ENCODE results near the gene ZNF648. TPM values are rescaled to one million over a fixed set of nuclear protein-coding genes. Genes with fewer than 3 reads are reported as not detected.
A peak's percentile ranks its signal among the peaks of the same experiment; 100 is the strongest.

Gene ZNF648
- total RNA-seq, 2 donors from 2014 or later = 0.21 TPM; not detected in 1

DNA sequence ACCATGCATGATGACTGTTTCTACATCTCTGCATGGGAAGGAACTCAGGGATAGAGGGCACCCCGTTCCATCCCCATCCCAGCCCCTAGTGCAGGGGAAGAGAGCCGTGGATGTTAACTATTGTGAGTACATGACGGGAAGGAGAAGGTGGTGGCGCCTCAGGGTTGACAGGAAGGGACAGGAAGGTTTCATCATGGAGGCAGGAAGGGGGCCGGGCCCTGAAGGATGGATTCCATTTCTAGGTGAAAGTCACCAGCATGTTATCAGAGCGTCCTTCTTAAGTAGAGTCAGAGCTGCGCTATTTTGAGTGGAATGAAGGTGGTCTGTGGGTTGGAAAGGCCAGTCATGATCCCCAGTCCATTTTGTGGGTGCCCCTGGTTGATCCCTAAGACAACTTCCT is 25.1 kb upstream of the ZNF648 start:
- no peak for ATAC-seq (replicated peaks)
- H3K4me3 Mint-ChIP-seq = no peak overlapping the region
- H3K36me3 Mint-ChIP-seq (ENCODE audit: low read depth) = no peaks in the 10 kb centered on the region
- no peaks in the 10 kb centered on the region for H3K9me3 Mint-ChIP-seq
- no peaks in the 10 kb centered on the region for H3K27me3 Mint-ChIP-seq
- H3K4me1 Mint-ChIP-seq = peaks cover 21% of the 10 kb centered on the region
- peak overlapping the region; percentile 67 for H3K27ac Mint-ChIP-seq

GRCh38 chr1:182086136-182086535 is 24.6 kb upstream of the ZNF648 start:
- no peaks in the 10 kb centered on the region for H3K27me3 Mint-ChIP-seq
- peak overlapping the region; percentile 67 for H3K27ac Mint-ChIP-seq
- no peaks in the 10 kb centered on the region for H3K9me3 Mint-ChIP-seq
- no peak for ATAC-seq (replicated peaks)
- no peaks in the 10 kb centered on the region for H3K36me3 Mint-ChIP-seq (ENCODE audit: low read depth)
- H3K4me3 Mint-ChIP-seq = no peak overlapping the region
- peaks cover 21% of the 10 kb centered on the region for H3K4me1 Mint-ChIP-seq

DNA sequence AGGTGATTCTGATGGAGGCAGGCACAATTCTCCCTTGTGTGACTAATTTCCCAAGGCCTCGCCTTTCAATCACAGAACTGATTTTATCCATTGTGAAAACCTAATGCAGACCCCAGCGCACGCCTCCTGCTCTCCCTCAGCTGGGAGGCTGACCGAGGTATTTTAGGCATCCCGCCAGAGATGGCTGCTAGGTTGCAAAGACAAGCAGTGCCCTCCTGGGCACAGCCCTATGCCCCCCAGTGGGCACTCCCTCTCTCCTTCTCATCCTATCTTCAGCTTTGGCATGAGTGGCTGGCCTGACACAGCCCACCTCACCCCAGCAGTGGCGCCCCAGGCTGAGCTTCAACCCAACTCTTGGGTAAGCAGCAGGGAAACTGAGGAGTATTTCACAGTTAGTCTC is 24.2 kb upstream of the ZNF648 start:
- Mint-ChIP-seq H3K9me3 (no peaks in the 10 kb centered on the region), H3K4me3 (no peak overlapping the region), H3K4me1 (peaks cover 21% of the 10 kb centered on the region), H3K27me3 (no peaks in the 10 kb centered on the region), H3K27ac (no peak overlapping the region), H3K36me3 (ENCODE audit: low read depth) (no peaks in the 10 kb centered on the region)
- no peak for ATAC-seq (replicated peaks)

- H3K4me3 Mint-ChIP-seq = no peak overlapping the region
- H3K9me3 Mint-ChIP-seq = no peaks in the 10 kb centered on the region
- H3K27me3 Mint-ChIP-seq = no peaks in the 10 kb centered on the region
- H3K36me3 Mint-ChIP-seq (ENCODE audit: low read depth) = no peaks in the 10 kb centered on the region
- H3K27ac Mint-ChIP-seq = peak overlapping the region; percentile 60
- H3K4me1 Mint-ChIP-seq = peaks cover 21% of the 10 kb centered on the region
- peak; percentile 87 for ATAC-seq (replicated peaks)
Measured at GRCh38 chr1:182084487-182085316, 23.2 kb upstream of the ZNF648 start.

DNA sequence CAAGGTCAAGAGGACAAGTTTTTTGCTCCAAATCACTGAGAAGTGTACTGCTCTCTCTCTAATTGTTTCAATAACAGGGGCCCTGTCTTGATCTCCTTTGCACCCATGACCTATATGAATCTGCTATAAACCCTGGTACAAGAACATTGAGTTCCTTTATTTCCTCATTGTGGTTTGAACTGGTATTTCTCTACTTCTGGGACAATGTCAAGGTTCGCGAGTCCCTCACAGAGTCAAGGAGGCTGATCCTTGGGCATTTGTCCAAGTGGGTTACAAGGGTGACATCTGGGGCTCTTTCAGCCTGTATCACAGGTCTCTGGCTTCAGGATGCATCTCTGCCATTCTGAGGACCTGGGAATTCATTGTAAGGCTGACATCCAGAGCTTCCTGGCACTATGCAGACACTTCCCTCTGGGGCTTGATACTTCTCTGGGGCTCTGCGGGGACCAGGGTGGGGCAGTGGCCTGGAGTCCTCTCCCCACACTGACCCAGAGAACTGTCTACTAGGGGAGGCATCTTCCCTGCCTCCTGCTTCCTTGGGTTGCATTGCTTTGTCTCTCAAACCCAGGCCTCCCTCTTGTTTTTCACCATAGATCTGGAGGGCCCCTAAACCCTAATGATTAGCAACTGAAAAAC is 22.5 kb upstream of the ZNF648 start:
- Mint-ChIP-seq H3K4me3 (no peak overlapping the region), H3K27ac (peak overlapping the region; percentile 60), H3K4me1 (peaks cover 21% of the 10 kb centered on the region), H3K27me3 (no peaks in the 10 kb centered on the region), H3K9me3 (no peaks in the 10 kb centered on the region), H3K36me3 (ENCODE audit: low read depth) (no peaks in the 10 kb centered on the region)
- no peak for ATAC-seq (replicated peaks)

GRCh38 chr1:182080955-182081582 is 19.6 kb upstream of the ZNF648 start:
- no peak overlapping the region for H3K27ac Mint-ChIP-seq
- H3K4me1 Mint-ChIP-seq = peaks cover 5% of the 10 kb centered on the region
- ATAC-seq (replicated peaks) = peak; percentile 34
- H3K27me3 Mint-ChIP-seq = no peaks in the 10 kb centered on the region
- no peak overlapping the region for H3K4me3 Mint-ChIP-seq
- H3K9me3 Mint-ChIP-seq = no peaks in the 10 kb centered on the region
- no peaks in the 10 kb centered on the region for H3K36me3 Mint-ChIP-seq (ENCODE audit: low read depth)

- Mint-ChIP-seq H3K27me3 (no peaks in the 10 kb centered on the region), H3K4me1 (peaks cover 5% of the 10 kb centered on the region), H3K9me3 (no peaks in the 10 kb centered on the region), H3K36me3 (ENCODE audit: low read depth) (no peaks in the 10 kb centered on the region), H3K4me3 (no peak overlapping the region), H3K27ac (no peak overlapping the region)
- no peak for ATAC-seq (replicated peaks)
Measured at GRCh38 chr1:182080040-182080439, 18.5 kb upstream of the ZNF648 start.

DNA sequence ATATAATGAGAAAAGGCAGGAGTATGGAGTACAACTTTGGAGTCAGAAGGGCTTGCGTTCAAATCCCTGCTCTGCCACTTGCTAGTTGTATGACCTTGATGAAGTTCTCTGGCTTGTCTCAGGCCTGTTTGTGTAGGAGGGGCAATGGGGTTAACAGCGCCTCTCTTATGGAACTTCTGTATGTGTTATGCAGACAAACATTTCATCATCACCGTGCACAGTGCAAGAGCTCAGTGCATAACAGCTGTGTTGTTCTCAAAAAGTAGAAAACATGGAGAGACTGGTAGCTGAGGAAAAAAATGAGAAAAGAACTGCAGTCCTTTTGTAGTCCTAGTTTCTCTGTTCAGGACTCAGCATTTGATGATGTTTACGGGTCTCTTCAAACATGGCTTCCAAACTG is 10.4 kb upstream of the ZNF648 start:
- Mint-ChIP-seq H3K36me3 (ENCODE audit: low read depth) (no peaks in the 10 kb centered on the region), H3K4me1 (no peaks in the 10 kb centered on the region), H3K4me3 (no peak overlapping the region), H3K9me3 (no peaks in the 10 kb centered on the region), H3K27ac (no peak overlapping the region), H3K27me3 (peaks cover 10% of the 10 kb centered on the region)
- ATAC-seq (replicated peaks) = no peak

- Mint-ChIP-seq H3K27me3 (peaks cover 19% of the 10 kb centered on the region), H3K36me3 (ENCODE audit: low read depth) (no peaks in the 10 kb centered on the region), H3K27ac (no peak overlapping the region), H3K4me1 (no peaks in the 10 kb centered on the region), H3K9me3 (no peaks in the 10 kb centered on the region), H3K4me3 (no peak overlapping the region)
- peak; percentile 74 for ATAC-seq (replicated peaks)
Measured at GRCh38 chr1:182069028-182069466, 7.5 kb upstream of the ZNF648 start.

DNA sequence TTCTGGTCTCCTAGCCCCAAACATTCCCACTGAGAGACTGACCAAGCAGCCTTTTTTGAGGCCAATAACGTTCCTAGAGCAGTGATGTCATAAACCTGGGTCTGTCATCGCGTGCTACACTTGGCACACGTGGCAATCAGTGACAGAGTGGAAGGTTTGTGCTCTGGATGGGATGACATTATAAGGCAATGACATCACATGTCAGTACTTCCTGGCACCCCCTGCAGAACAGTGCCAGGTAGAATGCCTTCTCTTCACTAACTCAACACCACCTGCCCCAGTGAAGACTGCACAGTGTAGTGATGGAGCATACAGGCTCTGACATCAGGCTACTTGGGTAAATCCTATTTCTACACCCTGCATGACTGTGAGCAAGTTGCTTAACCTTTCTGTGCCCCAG is 5.4 kb upstream of the ZNF648 start:
- no peaks in the 10 kb centered on the region for H3K4me1 Mint-ChIP-seq
- peaks cover 36% of the 10 kb centered on the region for H3K27me3 Mint-ChIP-seq
- H3K36me3 Mint-ChIP-seq (ENCODE audit: low read depth) = no peaks in the 10 kb centered on the region
- H3K4me3 Mint-ChIP-seq = no peak overlapping the region
- H3K9me3 Mint-ChIP-seq = no peaks in the 10 kb centered on the region
- H3K27ac Mint-ChIP-seq = no peak overlapping the region
- ATAC-seq (replicated peaks) = no peak

- Mint-ChIP-seq H3K27ac (no peak overlapping the region), H3K9me3 (no peaks in the 10 kb centered on the region), H3K4me1 (no peaks in the 10 kb centered on the region), H3K36me3 (ENCODE audit: low read depth) (no peaks in the 10 kb centered on the region), H3K27me3 (peaks cover 43% of the 10 kb centered on the region), H3K4me3 (no peak overlapping the region)
- no peak for ATAC-seq (replicated peaks)
Measured at GRCh38 chr1:182065126-182065845, 3.8 kb upstream of the ZNF648 start.

DNA sequence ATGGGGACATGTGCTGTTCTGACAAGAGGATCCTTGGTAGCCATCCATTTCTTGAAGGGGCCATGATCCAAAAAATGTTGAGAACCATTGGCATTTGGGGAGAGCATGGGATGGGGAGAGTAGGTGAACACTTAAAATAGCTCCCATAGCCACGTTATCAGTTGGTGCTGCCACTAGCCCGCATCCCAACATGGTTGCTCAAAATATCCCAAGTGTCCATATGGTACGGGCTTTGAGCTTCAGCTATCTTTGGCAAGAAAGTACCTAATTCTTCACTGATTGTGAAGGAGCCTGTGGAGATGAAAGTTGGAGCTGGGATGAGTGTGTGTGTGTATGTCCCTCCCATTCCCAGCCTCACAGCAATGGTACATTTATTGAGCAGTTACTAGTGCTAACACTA is 3.1 kb upstream of the ZNF648 start:
- Mint-ChIP-seq H3K4me3 (no peak overlapping the region), H3K27me3 (peaks cover 45% of the 10 kb centered on the region), H3K9me3 (no peaks in the 10 kb centered on the region), H3K4me1 (no peaks in the 10 kb centered on the region), H3K36me3 (ENCODE audit: low read depth) (no peaks in the 10 kb centered on the region), H3K27ac (no peak overlapping the region)
- no peak for ATAC-seq (replicated peaks)

- no peak for ATAC-seq (replicated peaks)
- H3K9me3 Mint-ChIP-seq = no peaks in the 10 kb centered on the region
- peaks cover 52% of the 10 kb centered on the region for H3K27me3 Mint-ChIP-seq
- no peak overlapping the region for H3K4me3 Mint-ChIP-seq
- no peak overlapping the region for H3K27ac Mint-ChIP-seq
- H3K36me3 Mint-ChIP-seq (ENCODE audit: low read depth) = no peaks in the 10 kb centered on the region
- H3K4me1 Mint-ChIP-seq = no peaks in the 10 kb centered on the region
Measured at GRCh38 chr1:182062223-182062622, 711 bp upstream of the ZNF648 start.

- no peak overlapping the region for H3K27ac Mint-ChIP-seq
- H3K4me3 Mint-ChIP-seq = no peak overlapping the region
- no peaks in the 10 kb centered on the region for H3K36me3 Mint-ChIP-seq (ENCODE audit: low read depth)
- H3K27me3 Mint-ChIP-seq = peaks cover 57% of the 10 kb centered on the region
- no peaks in the 10 kb centered on the region for H3K4me1 Mint-ChIP-seq
- ATAC-seq (replicated peaks) = no peak
- no peaks in the 10 kb centered on the region for H3K9me3 Mint-ChIP-seq
Measured at GRCh38 chr1:182060877-182061276, 635 bp downstream of the ZNF648 start.
